ENCODE data around the gene KCNK4.
"Not testable (repeated sequence)": the region's sequence is repeated elsewhere in the genome, so short reads cannot be mapped to it uniquely, and the experiment has no call there.

Gene KCNK4

GRCh38 chr11:64307795-64308194 is 16.7 kb downstream of the KCNK4 start:
- not testable (repeated sequence) for DNase-seq (ENCODE audit: low read depth)

DNA sequence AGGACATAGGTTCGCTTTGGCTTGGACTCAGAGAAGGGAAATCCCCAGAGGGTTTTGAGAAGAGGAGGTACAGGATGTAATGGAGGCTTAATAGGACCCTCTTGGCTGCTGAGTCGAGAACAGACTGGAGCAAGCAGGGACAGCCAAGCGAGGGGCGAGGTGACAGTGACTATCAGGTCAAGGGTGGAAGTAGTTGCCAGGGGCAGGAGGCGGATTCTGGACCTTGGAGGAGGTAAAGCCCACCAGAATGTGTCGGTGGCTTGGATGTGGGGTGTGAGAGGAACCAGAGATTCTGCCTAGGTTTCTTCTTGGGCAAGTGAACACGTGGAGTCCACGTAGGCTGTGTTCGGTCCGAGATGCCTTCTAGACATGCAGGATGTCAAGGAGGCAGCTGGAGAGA is 21.8 kb downstream of the KCNK4 start:
- DNase-seq (ENCODE audit: low read depth) = no peak

- no peak for DNase-seq (ENCODE audit: low read depth)
These were observed 22.5 kb downstream of the KCNK4 start for GRCh38 chr11:64313491-64314145.

DNA sequence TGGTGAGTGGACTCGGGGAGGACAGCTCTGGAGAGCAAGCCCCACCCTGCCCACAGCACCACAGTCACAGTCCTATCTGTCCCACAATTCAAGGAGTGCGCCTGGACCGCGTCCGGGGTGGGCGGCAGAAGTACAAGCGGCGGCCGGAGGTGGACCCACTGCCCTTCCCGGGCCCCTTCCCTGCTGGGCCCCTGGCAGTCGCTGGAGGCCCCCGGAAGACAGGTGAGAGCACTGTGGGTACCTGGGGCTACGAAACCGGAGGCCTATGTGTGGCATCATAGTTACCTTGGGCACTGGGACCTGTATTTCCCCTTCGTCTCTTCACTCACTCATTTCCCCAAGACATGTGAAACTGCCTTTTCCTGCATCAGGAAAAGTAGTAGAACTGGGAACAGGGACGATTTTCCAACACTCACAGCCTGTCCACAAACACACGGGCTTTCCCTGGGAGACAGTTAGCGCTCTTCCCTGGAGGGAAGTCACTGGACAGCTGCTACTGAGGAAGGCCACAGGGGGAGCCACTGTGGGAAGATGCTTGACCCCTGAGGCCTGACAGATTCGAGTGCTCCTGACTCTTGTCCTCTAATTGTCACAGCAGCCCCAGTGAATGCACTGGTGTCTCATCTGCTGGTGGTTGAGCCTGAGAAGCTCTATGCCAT is 23.2 kb downstream of the KCNK4 start:
- no peak for DNase-seq (ENCODE audit: low read depth)

GRCh38 chr11:64314805-64315561 is 23.9 kb downstream of the KCNK4 start:
- no peak for DNase-seq (ENCODE audit: low read depth)

- not testable (repeated sequence) for DNase-seq (ENCODE audit: low read depth)
These were observed 24.8 kb downstream of the KCNK4 start for GRCh38 chr11:64315667-64316526.

GRCh38 chr11:64316672-64317324 is 25.7 kb downstream of the KCNK4 start:
- DNase-seq (ENCODE audit: low read depth) = no peak

- DNase-seq (ENCODE audit: low read depth) = peak; percentile 98
These were observed 26.3 kb downstream of the KCNK4 start, which contains the start of gene TRMT112 for GRCh38 chr11:64317325-64317960. TRMT112 (minus strand) TSS chr11:64317559; CDS start chr11:64317526, 33 bp downstream.

GRCh38 chr11:64317961-64318765 is 27.1 kb downstream of the KCNK4 start, which contains the start of gene PRDX5:
PRDX5 (plus strand) TSS chr11:64318121; CDS start chr11:64318216, 95 bp downstream.
- DNase-seq (ENCODE audit: low read depth) = peak; percentile 98

DNA sequence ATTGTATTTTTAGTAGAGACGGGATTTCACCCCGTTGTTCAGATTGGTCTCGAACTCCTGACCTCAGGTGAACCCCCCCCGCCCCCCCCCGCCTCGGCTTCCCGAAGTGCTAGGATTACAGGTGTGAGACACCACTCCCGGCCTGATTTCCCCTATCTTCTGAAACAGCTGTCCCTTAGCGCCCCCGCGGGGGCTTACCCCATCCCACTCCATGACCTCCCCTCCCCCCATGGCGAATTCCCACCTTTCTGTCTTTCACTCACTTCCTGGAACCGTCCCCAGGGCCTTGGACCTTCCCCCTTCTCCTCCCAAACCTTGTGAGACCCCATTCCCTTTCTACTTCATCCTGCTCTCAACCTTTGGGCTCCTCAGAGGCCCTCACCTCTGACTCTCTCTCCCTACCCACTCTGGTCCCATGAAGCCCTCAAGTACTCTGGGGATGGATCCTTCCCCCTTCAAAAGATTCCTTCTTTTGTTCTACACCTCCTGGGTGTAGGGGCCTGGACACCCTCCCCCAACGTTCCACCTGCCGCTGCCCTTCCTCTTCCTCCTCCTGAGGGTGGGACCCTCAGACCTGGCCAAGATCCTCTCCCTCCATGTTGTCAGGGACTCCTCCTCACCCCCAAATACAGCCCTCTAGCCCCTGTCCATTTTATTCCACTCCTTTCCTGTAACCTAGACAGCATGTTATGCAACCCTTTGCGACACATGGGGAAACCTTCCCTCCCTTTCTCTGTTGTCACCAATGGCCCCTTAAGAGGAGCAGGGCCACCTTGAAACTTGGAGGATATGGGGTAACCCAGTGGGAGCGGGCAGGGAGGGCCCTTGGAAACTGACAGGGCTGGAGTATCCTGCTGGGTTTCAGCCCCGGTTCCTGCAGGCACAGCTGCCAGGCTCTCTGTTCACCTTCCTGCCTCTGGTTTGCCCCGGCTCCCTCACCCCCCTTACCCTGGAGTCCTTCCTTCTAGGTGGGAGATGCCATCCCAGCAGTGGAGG is 28.0 kb downstream of the KCNK4 start:
- no peak for DNase-seq (ENCODE audit: low read depth)

DNA sequence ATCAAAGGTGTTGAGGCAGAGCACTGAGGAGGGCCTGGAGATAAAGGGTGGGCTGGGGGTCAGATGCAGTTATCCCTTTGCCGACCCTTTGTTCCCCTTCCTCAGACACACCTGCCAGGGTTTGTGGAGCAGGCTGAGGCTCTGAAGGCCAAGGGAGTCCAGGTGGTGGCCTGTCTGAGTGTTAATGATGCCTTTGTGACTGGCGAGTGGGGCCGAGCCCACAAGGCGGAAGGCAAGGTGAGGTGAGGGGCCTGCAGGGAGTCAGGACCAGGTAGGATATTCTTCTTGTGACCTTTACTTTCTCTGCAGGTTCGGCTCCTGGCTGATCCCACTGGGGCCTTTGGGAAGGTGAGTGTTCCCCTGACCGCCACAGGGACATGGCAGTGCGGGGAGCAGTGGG is 29.5 kb downstream of the KCNK4 start:
- no peak for DNase-seq (ENCODE audit: low read depth)

- DNase-seq (ENCODE audit: low read depth) = no peak
These were observed 29.9 kb downstream of the KCNK4 start for GRCh38 chr11:64321026-64321425.

DNA sequence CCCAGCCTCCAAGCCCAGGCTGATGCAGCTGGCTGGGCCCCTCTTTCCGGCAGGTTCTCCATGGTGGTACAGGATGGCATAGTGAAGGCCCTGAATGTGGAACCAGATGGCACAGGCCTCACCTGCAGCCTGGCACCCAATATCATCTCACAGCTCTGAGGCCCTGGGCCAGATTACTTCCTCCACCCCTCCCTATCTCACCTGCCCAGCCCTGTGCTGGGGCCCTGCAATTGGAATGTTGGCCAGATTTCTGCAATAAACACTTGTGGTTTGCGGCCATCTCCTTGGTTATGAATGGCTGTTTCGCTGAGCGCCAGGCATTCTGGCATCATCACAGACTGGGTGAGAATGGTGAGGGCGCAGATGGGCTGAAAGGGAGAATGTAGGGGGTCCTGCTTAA is 30.4 kb downstream of the KCNK4 start:
- no peak for DNase-seq (ENCODE audit: low read depth)

- DNase-seq (ENCODE audit: low read depth) = no peak
These were observed 31.8 kb downstream of the KCNK4 start for GRCh38 chr11:64322925-64323260.

DNA sequence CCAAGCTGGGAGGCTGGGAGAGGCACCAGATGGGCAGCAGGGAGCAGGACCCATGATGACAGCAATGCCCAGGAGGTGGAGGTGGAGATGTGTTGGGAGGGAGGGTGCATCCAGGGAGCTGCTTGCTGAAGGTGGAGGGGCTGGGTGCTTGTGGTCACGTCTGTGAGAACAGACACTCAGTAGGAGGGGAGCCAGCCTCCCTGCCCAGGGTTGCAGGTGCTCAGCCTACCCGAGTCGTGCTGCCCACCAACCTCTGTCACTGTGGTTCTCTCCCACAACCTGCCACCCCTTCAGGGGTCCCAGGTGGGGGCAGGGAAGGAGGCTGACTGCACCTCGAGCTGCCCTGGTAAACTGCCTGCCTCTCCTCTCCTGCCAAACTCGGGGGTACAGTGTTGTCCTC is 32.3 kb downstream of the KCNK4 start:
- no peak for DNase-seq (ENCODE audit: low read depth)

- DNase-seq (ENCODE audit: low read depth) = not testable (repeated sequence)
These were observed 32.9 kb downstream of the KCNK4 start for GRCh38 chr11:64323984-64324383.

- no peak for DNase-seq (ENCODE audit: low read depth)
These were observed 33.8 kb downstream of the KCNK4 start for GRCh38 chr11:64324692-64325469.

DNA sequence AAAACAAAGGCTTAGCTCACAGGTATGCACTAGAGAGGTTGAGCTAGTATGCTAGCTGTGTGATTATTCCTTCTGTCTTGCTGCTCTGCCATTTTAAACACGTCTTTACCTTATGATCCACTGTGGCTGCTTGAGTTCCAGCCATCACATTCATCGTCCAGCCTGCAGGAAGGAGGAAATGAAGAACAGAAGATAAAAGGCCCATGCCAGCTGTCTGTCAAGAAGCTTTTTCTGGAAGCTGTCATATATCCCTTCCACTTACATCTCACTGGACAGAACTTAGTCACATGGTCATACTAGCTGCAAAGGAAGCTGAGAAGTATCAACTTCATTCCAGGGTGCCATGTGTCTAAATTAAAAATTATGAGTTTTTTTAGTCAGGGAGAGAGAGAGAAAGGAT is 36.3 kb downstream of the KCNK4 start:
- no peak for DNase-seq (ENCODE audit: low read depth)

All from EH (cell line).